ENCODE measurements around the gene ZBTB6. TPM values are rescaled to one million over a fixed set of nuclear protein-coding genes. Genes with fewer than 3 reads are reported as not detected.
A peak's percentile ranks its signal among the peaks of the same experiment; 100 is the strongest.
"Not testable (repeated sequence)": the region's sequence is repeated elsewhere in the genome, so short reads cannot be mapped to it uniquely, and the experiment has no call there.

The ZBTB6 gene
- total RNA-seq, 2 experiments from 2014 or later, result 9.4 to 11.7 TPM

DNA sequence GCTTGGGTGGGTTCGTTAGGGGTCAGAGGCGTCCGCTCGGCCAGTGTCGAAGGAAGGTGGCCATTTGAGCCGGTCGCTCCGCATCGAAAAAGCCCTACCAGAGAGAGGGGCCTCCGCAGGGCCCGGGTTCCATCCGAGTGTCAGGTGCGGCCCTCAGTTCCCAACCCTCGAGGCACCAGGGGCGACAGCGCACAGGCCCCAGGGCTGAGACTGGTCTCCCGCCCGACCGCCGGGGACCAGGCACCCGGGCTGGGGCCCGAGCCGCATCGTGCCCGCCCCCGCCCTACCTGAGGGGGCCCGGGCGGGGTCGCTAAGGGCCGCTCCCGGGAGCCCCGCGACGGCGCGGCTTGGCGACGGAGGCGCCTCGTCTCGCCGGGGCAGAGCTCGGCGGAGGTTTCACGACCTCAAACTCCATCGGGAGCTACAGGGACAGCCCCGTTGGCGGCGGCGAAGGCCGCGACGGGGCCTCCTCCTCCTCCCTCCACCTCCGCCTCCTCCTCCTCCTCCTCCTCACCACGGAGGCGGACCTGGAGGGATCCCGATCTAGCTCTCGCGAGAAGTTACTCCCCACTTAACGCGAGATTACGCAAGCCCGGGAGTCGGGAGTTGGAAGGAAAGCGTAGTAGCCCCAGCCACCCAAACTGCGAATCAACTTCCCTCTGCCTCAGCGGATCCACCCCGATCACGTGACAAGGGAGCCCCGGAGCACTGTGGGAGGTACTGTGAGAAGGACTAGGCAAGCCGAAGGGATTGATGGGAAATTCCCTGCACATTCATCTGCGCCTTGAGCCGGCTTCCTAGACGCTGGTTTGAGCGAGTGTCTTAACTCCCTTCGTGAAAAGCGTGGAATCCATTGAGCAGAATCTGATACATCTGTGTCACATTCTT, 8.1 kb downstream of the ZBTB6 start, which contains the start of gene RC3H2:
RC3H2 (minus strand) TSS at position 537 of the 888 bp plus-strand sequence. CDS start 7,850 bp downstream, outside the sequence.
- Mint-ChIP-seq H3K27ac (peak within 1 kb of the TSS; percentile 88), H3K9me3 (ENCODE audit: low read depth) (no peaks in the 10 kb centered on the region), H3K4me3 (peak within 1 kb of the TSS; percentile 88), H3K36me3 (peaks cover 10% of the 10 kb centered on the region), H3K27me3 (no peaks in the 10 kb centered on the region), H3K4me1 (peaks cover 18% of the 10 kb centered on the region)
- ATAC-seq (peak; percentile 90), DNase-seq (peak; percentile 99)
- CTCF ChIA-PET, result interaction anchor here (1.4 to 2.8 kb wide), 4 partner anchors 27 to 444 kb away, joined by 3 to 10 read pairs (median 4); no protein-coding TSS in a partner anchor

DNA sequence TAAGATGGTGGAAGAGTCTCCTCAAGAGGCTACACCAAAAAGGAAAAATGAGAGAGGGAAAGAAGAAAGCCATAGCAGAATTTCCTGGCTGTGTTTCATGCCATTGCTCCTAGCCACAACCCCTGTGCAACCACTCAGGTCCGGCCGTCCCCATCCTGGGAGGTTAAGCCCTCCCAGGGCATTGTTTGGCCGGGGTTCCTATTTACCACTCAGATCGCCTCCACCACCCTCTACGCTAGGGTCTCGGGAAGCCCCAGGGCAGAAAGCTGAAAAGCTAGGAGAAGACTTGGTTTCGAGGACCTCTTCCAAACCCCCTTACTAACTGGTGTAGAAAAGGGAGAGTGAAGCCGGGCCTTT, 8.7 kb downstream of the ZBTB6 start:
- H3K36me3 Mint-ChIP-seq, result peaks cover 8% of the 10 kb centered on the region
- H3K27ac Mint-ChIP-seq, result peak overlapping the region; percentile 85
- H3K9me3 Mint-ChIP-seq (ENCODE audit: low read depth), result no peaks in the 10 kb centered on the region
- DNase-seq, result peak; percentile 58
- CTCF ChIA-PET, result interaction anchor here (0.7 to 2.8 kb wide), 7 partner anchors 8 to 445 kb away, joined by 3 to 10 read pairs (median 3); partner anchors contain the start of gene ZBTB6
- no peaks in the 10 kb centered on the region for H3K27me3 Mint-ChIP-seq
- H3K4me1 Mint-ChIP-seq, result peaks cover 19% of the 10 kb centered on the region
- H3K4me3 Mint-ChIP-seq, result peak overlapping the region; percentile 88
- peak; percentile 18 for ATAC-seq

DNA sequence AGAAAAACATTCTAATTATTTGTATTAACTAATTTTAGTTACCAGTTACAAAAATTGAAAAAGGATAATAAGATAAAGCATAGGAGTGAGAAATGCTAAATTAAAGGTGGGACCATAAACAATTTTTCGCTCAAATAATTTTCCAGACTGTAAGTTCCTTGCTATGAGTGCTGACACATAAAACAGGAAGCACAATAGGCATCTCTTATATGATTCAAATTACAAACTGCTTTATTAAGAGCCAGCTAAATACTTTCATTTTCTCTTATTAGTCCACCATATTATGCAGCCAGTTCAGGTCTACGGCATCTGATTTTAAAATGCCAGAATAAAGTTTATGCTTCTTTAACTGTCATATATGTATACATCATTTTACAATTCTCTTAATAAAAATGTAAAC, 12.3 kb downstream of the ZBTB6 start:
- Mint-ChIP-seq H3K27me3 (no peaks in the 10 kb centered on the region), H3K36me3 (peaks cover 21% of the 10 kb centered on the region), H3K4me3 (peak overlapping the region; percentile 73), H3K4me1 (peaks cover 36% of the 10 kb centered on the region), H3K9me3 (ENCODE audit: low read depth) (no peaks in the 10 kb centered on the region), H3K27ac (peak overlapping the region; percentile 72)
- ATAC-seq (no peak), DNase-seq (no peak)
- CTCF ChIA-PET, result interaction anchor here (0.8 to 2.0 kb wide), 4 partner anchors 72 to 107 kb away, joined by 3 to 5 read pairs (median 4); partner anchors contain the start of gene PDCL

DNA sequence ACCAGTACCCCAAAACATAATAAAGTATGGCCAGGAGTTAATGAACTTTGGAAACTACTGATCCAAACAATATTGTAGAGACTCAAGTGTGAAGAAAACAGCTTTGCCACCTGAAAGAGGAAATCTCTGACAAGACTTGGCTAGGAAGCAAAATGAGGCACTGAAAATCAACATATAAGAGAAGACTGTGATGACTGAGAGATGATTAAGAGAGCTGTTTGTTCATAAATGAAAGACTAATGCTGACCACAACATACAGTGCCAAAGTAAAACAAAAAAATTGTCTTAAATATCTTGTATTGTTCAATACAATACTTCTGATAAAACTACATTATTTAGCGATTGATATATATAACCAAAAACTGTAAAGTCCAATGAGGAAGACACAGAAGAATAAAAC, 15.2 kb downstream of the ZBTB6 start:
- no peak for ATAC-seq
- Mint-ChIP-seq H3K9me3 (ENCODE audit: low read depth) (no peaks in the 10 kb centered on the region), H3K4me3 (no peak overlapping the region), H3K4me1 (peaks cover 34% of the 10 kb centered on the region), H3K27me3 (no peaks in the 10 kb centered on the region), H3K36me3 (peaks cover 36% of the 10 kb centered on the region), H3K27ac (peak overlapping the region; percentile 47)
- DNase-seq, result no peak
- CTCF ChIA-PET, result interaction anchor here (0.7 to 2.1 kb wide), 4 partner anchors 11 to 451 kb away, joined by 3 to 9 read pairs (median 5); no protein-coding TSS in a partner anchor

DNA sequence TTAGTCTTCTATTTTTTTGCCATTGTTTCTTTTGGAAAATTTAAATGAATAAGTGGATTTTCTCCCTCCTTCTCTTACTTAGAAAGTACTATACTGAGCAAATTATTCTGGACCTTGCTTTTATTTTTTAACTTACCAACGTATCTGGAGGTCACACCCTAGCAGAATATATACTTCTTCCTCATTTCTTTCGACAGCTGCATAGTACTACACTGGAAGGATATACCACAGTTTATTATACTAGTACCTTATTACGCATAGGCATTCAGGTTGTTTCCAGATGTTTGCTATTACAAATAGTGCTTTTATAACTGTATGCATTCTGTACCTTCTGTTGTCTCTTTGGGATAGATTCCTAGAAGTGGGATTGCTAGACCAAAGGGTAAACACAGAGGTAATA, 24.6 kb downstream of the ZBTB6 start:
- Mint-ChIP-seq H3K4me3 (no peak overlapping the region), H3K4me1 (no peaks in the 10 kb centered on the region), H3K9me3 (ENCODE audit: low read depth) (no peaks in the 10 kb centered on the region), H3K27me3 (no peaks in the 10 kb centered on the region), H3K36me3 (peaks cover 45% of the 10 kb centered on the region), H3K27ac (no peak overlapping the region)
- no peak for DNase-seq
- CTCF ChIA-PET, result interaction anchor here (2.2 kb wide), 1 partner anchor 9 kb away, joined by 6 read pairs; no protein-coding TSS in a partner anchor
- no peak for ATAC-seq

- Mint-ChIP-seq H3K27me3 (no peaks in the 10 kb centered on the region), H3K27ac (no peak overlapping the region), H3K4me3 (no peak overlapping the region), H3K36me3 (peaks cover 43% of the 10 kb centered on the region), H3K9me3 (ENCODE audit: low read depth) (no peaks in the 10 kb centered on the region), H3K4me1 (no peaks in the 10 kb centered on the region)
- ATAC-seq (no peak), DNase-seq (no peak)
- CTCF ChIA-PET, result interaction anchor here (1.2 kb wide), 1 partner anchor 14 kb away, joined by 4 read pairs; no protein-coding TSS in a partner anchor
These were observed 30.0 kb downstream of the ZBTB6 start for GRCh38 chr9:122883125-122883524.

- no peak overlapping the region for H3K27ac Mint-ChIP-seq
- ATAC-seq (no peak), DNase-seq (no peak)
- peaks cover 3% of the 10 kb centered on the region for H3K4me1 Mint-ChIP-seq
- H3K9me3 Mint-ChIP-seq (ENCODE audit: low read depth), result no peaks in the 10 kb centered on the region
- no peak overlapping the region for H3K4me3 Mint-ChIP-seq
- CTCF ChIA-PET, result no interaction called here
- H3K27me3 Mint-ChIP-seq, result no peaks in the 10 kb centered on the region
- H3K36me3 Mint-ChIP-seq, result peaks cover 53% of the 10 kb centered on the region
These were observed 33.7 kb downstream of the ZBTB6 start for GRCh38 chr9:122879443-122879842.

GRCh38 chr9:122875523-122875922, 37.6 kb downstream of the ZBTB6 start:
- peaks cover 57% of the 10 kb centered on the region for H3K36me3 Mint-ChIP-seq
- CTCF ChIA-PET, result interaction anchor here (1.4 kb wide), 1 partner anchor 10 kb away, joined by 3 read pairs; no protein-coding TSS in a partner anchor

DNA sequence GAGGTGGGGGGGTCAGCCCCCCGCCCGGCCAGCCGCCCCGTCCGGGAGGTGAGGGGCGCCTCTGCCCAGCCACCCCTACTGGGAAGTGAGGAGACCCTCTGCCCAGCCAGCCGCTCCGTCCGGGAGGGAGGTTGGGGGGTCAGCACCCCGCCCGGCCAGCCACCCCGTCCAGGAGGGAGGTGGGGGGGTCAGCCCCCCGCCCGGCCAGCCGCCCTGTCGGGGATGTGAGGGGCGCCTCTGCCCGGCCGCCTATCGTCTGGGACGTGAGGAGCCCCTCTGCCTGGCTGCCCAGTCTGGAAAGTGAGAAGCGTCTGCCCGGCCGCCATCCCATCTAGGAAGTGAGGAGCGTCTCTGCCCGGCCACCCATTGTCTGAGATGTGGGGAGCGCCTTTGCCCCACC, 45.8 kb downstream of the ZBTB6 start:
- DNase-seq; H3K27me3 Mint-ChIP-seq; H3K4me3 Mint-ChIP-seq; CTCF ChIA-PET; ATAC-seq; H3K9me3 Mint-ChIP-seq (ENCODE audit: low read depth); H3K4me1 Mint-ChIP-seq; H3K27ac Mint-ChIP-seq: not testable (repeated sequence)
- H3K36me3 Mint-ChIP-seq, result peaks cover 48% of the 10 kb centered on the region

More at GRCh38 chr9:122875523-122875922, 37.6 kb downstream of the ZBTB6 start:
- Mint-ChIP-seq H3K4me3 (no peak overlapping the region), H3K4me1 (peaks cover 3% of the 10 kb centered on the region), H3K9me3 (ENCODE audit: low read depth) (no peaks in the 10 kb centered on the region), H3K27me3 (no peaks in the 10 kb centered on the region), H3K27ac (no peak overlapping the region)
- DNase-seq, result no peak
- ATAC-seq, result no peak

- CTCF ChIA-PET, result interaction anchor here (0.9 kb wide), 1 partner anchor 10 kb away, joined by 3 read pairs; no protein-coding TSS in a partner anchor
- H3K36me3 Mint-ChIP-seq, result peaks cover 44% of the 10 kb centered on the region
- no peaks in the 10 kb centered on the region for H3K27me3 Mint-ChIP-seq
- H3K4me1 Mint-ChIP-seq, result no peaks in the 10 kb centered on the region
- no peak overlapping the region for H3K4me3 Mint-ChIP-seq
- no peak overlapping the region for H3K27ac Mint-ChIP-seq
- DNase-seq (no peak), ATAC-seq (no peak)
- no peaks in the 10 kb centered on the region for H3K9me3 Mint-ChIP-seq (ENCODE audit: low read depth)
These were observed 47.0 kb downstream of the ZBTB6 start for GRCh38 chr9:122866079-122866478.

GRCh38 chr9:122865300-122865699, 47.8 kb downstream of the ZBTB6 start:
- Mint-ChIP-seq H3K9me3 (ENCODE audit: low read depth) (no peaks in the 10 kb centered on the region), H3K36me3 (peaks cover 39% of the 10 kb centered on the region), H3K4me3 (no peak overlapping the region), H3K27ac (no peak overlapping the region), H3K4me1 (no peaks in the 10 kb centered on the region), H3K27me3 (no peaks in the 10 kb centered on the region)
- CTCF ChIA-PET, result interaction anchor here (0.9 kb wide), 1 partner anchor 11 kb away, joined by 3 read pairs; no protein-coding TSS in a partner anchor
- DNase-seq (no peak), ATAC-seq (no peak)

DNA sequence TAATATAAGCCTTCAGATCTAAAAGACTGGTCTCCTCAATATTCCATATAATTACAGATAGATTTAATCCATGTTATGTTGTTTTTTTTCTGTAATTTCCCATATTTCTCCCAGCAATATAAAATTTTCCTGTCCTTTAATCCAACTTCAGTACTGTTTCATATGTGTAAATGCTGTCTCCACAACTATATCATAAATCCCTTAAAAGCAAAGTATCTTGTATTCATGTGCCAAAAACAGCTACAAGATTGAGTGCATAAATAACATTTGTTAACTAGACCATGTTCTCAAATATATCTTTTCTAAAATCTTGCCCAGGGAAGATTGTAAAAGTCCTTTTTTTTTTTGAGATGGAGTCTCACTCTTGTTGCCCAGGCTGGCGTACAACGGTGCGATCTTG, 49.7 kb downstream of the ZBTB6 start:
- ATAC-seq (no peak), DNase-seq (no peak)
- Mint-ChIP-seq H3K27me3 (no peaks in the 10 kb centered on the region), H3K4me3 (no peak overlapping the region), H3K36me3 (peaks cover 38% of the 10 kb centered on the region), H3K4me1 (no peaks in the 10 kb centered on the region), H3K27ac (no peak overlapping the region), H3K9me3 (ENCODE audit: low read depth) (no peaks in the 10 kb centered on the region)
- CTCF ChIA-PET, result no interaction called here

- ATAC-seq, result no peak
- H3K4me3 Mint-ChIP-seq, result no peak overlapping the region
- no peak overlapping the region for H3K27ac Mint-ChIP-seq
- H3K4me1 Mint-ChIP-seq, result no peaks in the 10 kb centered on the region
- H3K27me3 Mint-ChIP-seq, result no peaks in the 10 kb centered on the region
- CTCF ChIA-PET, result no interaction called here
- DNase-seq, result no peak
- peaks cover 46% of the 10 kb centered on the region for H3K36me3 Mint-ChIP-seq
- no peaks in the 10 kb centered on the region for H3K9me3 Mint-ChIP-seq (ENCODE audit: low read depth)
These were observed 52.6 kb downstream of the ZBTB6 start for GRCh38 chr9:122860319-122861142.

Data from activated CD8-positive, alpha-beta memory T cell treated with anti-CD3 and anti-CD28 coated beads, Interleukin-2, amount 10 ng/mL, durations not matched to agents 7 days and 5 days (primary cell).